ENCODE results near the gene UBE3A.
"Not testable (repeated sequence)": the region's sequence is repeated elsewhere in the genome, so short reads cannot be mapped to it uniquely, and the experiment has no call there.

UBE3A gene

GRCh38 chr15:25416693-25417092 lies 22.1 kb downstream of the UBE3A start:
- FAIRE-seq: no peak
- TF ChIP-seq CTCF (IDR thresholded peaks at IDR 0.05; ENCODE audit: insufficient read depth, missing control alignments): no peak
- no peak for DNase-seq (ENCODE audit: insufficient read length, low spot score)

GRCh38 chr15:25415707-25416106 lies 23.1 kb downstream of the UBE3A start:
- no peak for TF ChIP-seq CTCF (IDR thresholded peaks at IDR 0.05; ENCODE audit: insufficient read depth, missing control alignments)
- DNase-seq (ENCODE audit: insufficient read length, low spot score): no peak
- FAIRE-seq: no peak

- FAIRE-seq: no peak
These were observed 23.6 kb downstream of the UBE3A start for GRCh38 chr15:25415217-25415616.

GRCh38 chr15:25410649-25411048 lies 28.2 kb downstream of the UBE3A start:
- FAIRE-seq (no peak), DNase-seq (ENCODE audit: insufficient read length, low spot score) (no peak)

More at GRCh38 chr15:25415217-25415616, 23.6 kb downstream of the UBE3A start:
- no peak for DNase-seq (ENCODE audit: insufficient read length, low spot score)
- TF ChIP-seq CTCF (IDR thresholded peaks at IDR 0.05; ENCODE audit: insufficient read depth, missing control alignments): no peak

GRCh38 chr15:25409731-25410130 lies 29.1 kb downstream of the UBE3A start:
- FAIRE-seq: not testable (repeated sequence)

More at GRCh38 chr15:25410649-25411048, 28.2 kb downstream of the UBE3A start:
- no peak for TF ChIP-seq CTCF (IDR thresholded peaks at IDR 0.05; ENCODE audit: insufficient read depth, missing control alignments)

GRCh38 chr15:25408929-25409328 lies 29.9 kb downstream of the UBE3A start:
- DNase-seq (ENCODE audit: insufficient read length, low spot score): no peak
- no peak for FAIRE-seq
- no peak for TF ChIP-seq CTCF (IDR thresholded peaks at IDR 0.05; ENCODE audit: insufficient read depth, missing control alignments)

More at GRCh38 chr15:25409731-25410130, 29.1 kb downstream of the UBE3A start:
- not testable (repeated sequence) for DNase-seq (ENCODE audit: insufficient read length, low spot score)

- TF ChIP-seq CTCF (IDR thresholded peaks at IDR 0.05; ENCODE audit: insufficient read depth, missing control alignments): no peak
- DNase-seq (ENCODE audit: insufficient read length, low spot score) (no peak), FAIRE-seq (no peak)
These were observed 30.4 kb downstream of the UBE3A start for GRCh38 chr15:25408428-25408827.

GRCh38 chr15:25407950-25408349 lies 30.9 kb downstream of the UBE3A start:
- DNase-seq (ENCODE audit: insufficient read length, low spot score) (no peak), FAIRE-seq (no peak)
- TF ChIP-seq CTCF (IDR thresholded peaks at IDR 0.05; ENCODE audit: insufficient read depth, missing control alignments): no peak
